ENCODE measurements around the gene WAS. TPM values are rescaled to one million over a fixed set of nuclear protein-coding genes. Genes with fewer than 3 reads are reported as not detected.

Gene WAS
- total RNA-seq, 2 experiments from 2014 or later: 81.6 to 81.9 TPM

- Mint-ChIP-seq H3K27me3 (no peaks in the 10 kb centered on the region), H3K9me3 (no peaks in the 10 kb centered on the region)
- POLR2A ChIA-PET: interaction anchor here (1.5 to 2.0 kb wide), 3 partner anchors 10 to 22 kb away, joined by 4 to 14 read pairs (median 5); no protein-coding TSS in a partner anchor
Observed at GRCh38 chrX:48713847-48714246, 30.2 kb downstream of the WAS start.

GRCh38 chrX:48714573-48714972, 31.0 kb downstream of the WAS start:
- intact Hi-C loops (cut with micrococcal nuclease): no loop called here
- peak overlapping the region; percentile 93 for H3K27ac Mint-ChIP-seq
- CTCF ChIA-PET: no interaction called here
- H3K9me3 Mint-ChIP-seq: no peaks in the 10 kb centered on the region
- peaks cover 83% of the 10 kb centered on the region for H3K4me1 Mint-ChIP-seq (ENCODE audit: low read depth)
- peaks cover 12% of the 10 kb centered on the region for H3K36me3 Mint-ChIP-seq (ENCODE audit: low read depth)
- DNase-seq: no peak
- TF ChIP-seq CTCF (IDR thresholded peaks at IDR 0.05): no peak
- no peak overlapping the region for H3K4me3 Mint-ChIP-seq
- no peaks in the 10 kb centered on the region for H3K27me3 Mint-ChIP-seq
- POLR2A ChIA-PET: interaction anchor here (1.5 to 2.0 kb wide), 3 partner anchors 10 to 22 kb away, joined by 4 to 14 read pairs (median 5); no protein-coding TSS in a partner anchor
- peak; percentile 20 for ATAC-seq

More at GRCh38 chrX:48713847-48714246, 30.2 kb downstream of the WAS start:
- no peak for DNase-seq
- no peak for TF ChIP-seq CTCF (IDR thresholded peaks at IDR 0.05)
- CTCF ChIA-PET: no interaction called here
- peaks cover 13% of the 10 kb centered on the region for H3K36me3 Mint-ChIP-seq (ENCODE audit: low read depth)
- H3K27ac Mint-ChIP-seq: peak overlapping the region; percentile 93
- intact Hi-C loops (cut with micrococcal nuclease): no loop called here
- peak overlapping the region; percentile 50 for H3K4me3 Mint-ChIP-seq
- peaks cover 78% of the 10 kb centered on the region for H3K4me1 Mint-ChIP-seq (ENCODE audit: low read depth)
- ATAC-seq: peak; percentile 18

- Mint-ChIP-seq H3K27me3 (no peaks in the 10 kb centered on the region), H3K27ac (peak overlapping the region; percentile 93), H3K4me3 (no peak overlapping the region), H3K9me3 (no peaks in the 10 kb centered on the region), H3K4me1 (ENCODE audit: low read depth) (peaks cover 83% of the 10 kb centered on the region), H3K36me3 (ENCODE audit: low read depth) (peaks cover 11% of the 10 kb centered on the region)
- no peak for TF ChIP-seq CTCF (IDR thresholded peaks at IDR 0.05)
- ATAC-seq: peak; percentile 13
- intact Hi-C loops (cut with micrococcal nuclease): no loop called here
- CTCF ChIA-PET: no interaction called here
- no peak for DNase-seq
- POLR2A ChIA-PET: interaction anchor here (2.0 kb wide), 1 partner anchor 11 kb away, joined by 4 read pairs; no protein-coding TSS in a partner anchor
Observed at GRCh38 chrX:48715072-48715471, 31.5 kb downstream of the WAS start.

GRCh38 chrX:48715876-48716502, 32.4 kb downstream of the WAS start:
- H3K27me3 Mint-ChIP-seq: no peaks in the 10 kb centered on the region
- H3K36me3 Mint-ChIP-seq (ENCODE audit: low read depth): peaks cover 11% of the 10 kb centered on the region
- CTCF ChIA-PET: no interaction called here
- H3K9me3 Mint-ChIP-seq: no peaks in the 10 kb centered on the region
- H3K4me1 Mint-ChIP-seq (ENCODE audit: low read depth): peaks cover 74% of the 10 kb centered on the region
- no peak for DNase-seq
- TF ChIP-seq CTCF (IDR thresholded peaks at IDR 0.05): no peak
- intact Hi-C loops (cut with micrococcal nuclease): no loop called here
- H3K27ac Mint-ChIP-seq: peak overlapping the region; percentile 93
- ATAC-seq: no peak
- H3K4me3 Mint-ChIP-seq: peak overlapping the region; percentile 9
- POLR2A ChIA-PET: no interaction called here

GRCh38 chrX:48719958-48720357, 36.4 kb downstream of the WAS start:
- Mint-ChIP-seq H3K4me3 (no peak overlapping the region), H3K27me3 (no peaks in the 10 kb centered on the region), H3K36me3 (ENCODE audit: low read depth) (peaks cover 3% of the 10 kb centered on the region), H3K9me3 (no peaks in the 10 kb centered on the region), H3K4me1 (ENCODE audit: low read depth) (peaks cover 39% of the 10 kb centered on the region), H3K27ac (no peak overlapping the region)
- TF ChIP-seq CTCF (IDR thresholded peaks at IDR 0.05): no peak
- POLR2A ChIA-PET: interaction anchor here (0.7 kb wide), 1 partner anchor 1482 kb away, joined by 3 read pairs; no protein-coding TSS in a partner anchor
- intact Hi-C loops (cut with micrococcal nuclease): no loop called here
- CTCF ChIA-PET: no interaction called here
- ATAC-seq: peak; percentile 31
- no peak for DNase-seq

Data from activated CD8-positive, alpha-beta T cell treated with anti-CD3 and anti-CD28 coated beads for 36 hours (primary cell).